DMS53 (cell line): Measurements from ENCODE around the gene NHERF1.

Experiments
- DNase-seq: peaks from one replicate; lab custom pipeline; 2025; lab: John Stamatoyannopoulos, UW

The NHERF1 gene

GRCh38 chr17:74749279-74750038 lies 1.0 kb downstream of the NHERF1 start:
- peak; percentile 72 for DNase-seq

GRCh38 chr17:74750039-74750326 lies 1.6 kb downstream of the NHERF1 start:
- DNase-seq = no peak

- peak; percentile 27 for DNase-seq
These were observed 2.1 kb downstream of the NHERF1 start for GRCh38 chr17:74750327-74751069.

- DNase-seq = no peak
These were observed 4.0 kb downstream of the NHERF1 start for GRCh38 chr17:74752415-74752814.

- DNase-seq = no peak
These were observed 4.5 kb downstream of the NHERF1 start for GRCh38 chr17:74752822-74753401.

- no peak for DNase-seq
These were observed 6.4 kb downstream of the NHERF1 start for GRCh38 chr17:74754832-74755231.

- DNase-seq = no peak
These were observed 7.1 kb downstream of the NHERF1 start for GRCh38 chr17:74755533-74755932.

GRCh38 chr17:74756891-74757290 lies 8.5 kb downstream of the NHERF1 start:
- DNase-seq = no peak

GRCh38 chr17:74757502-74757901 lies 9.1 kb downstream of the NHERF1 start:
- no peak for DNase-seq

- no peak for DNase-seq
These were observed 9.8 kb downstream of the NHERF1 start for GRCh38 chr17:74757931-74758847.

GRCh38 chr17:74758848-74759168 lies 10.4 kb downstream of the NHERF1 start:
- no peak for DNase-seq

GRCh38 chr17:74759243-74759801 lies 10.9 kb downstream of the NHERF1 start:
- peak; percentile 33 for DNase-seq

- peak; percentile 70 for DNase-seq
These were observed 11.5 kb downstream of the NHERF1 start for GRCh38 chr17:74759941-74760340.

- no peak for DNase-seq
These were observed 12.1 kb downstream of the NHERF1 start for GRCh38 chr17:74760404-74761105.

GRCh38 chr17:74761419-74761818 lies 13.0 kb downstream of the NHERF1 start:
- DNase-seq = no peak

- no peak for DNase-seq
These were observed 13.5 kb downstream of the NHERF1 start for GRCh38 chr17:74761931-74762330.

- DNase-seq = no peak
These were observed 15.3 kb downstream of the NHERF1 start for GRCh38 chr17:74763565-74764387.

- no peak for DNase-seq
These were observed 16.4 kb downstream of the NHERF1 start for GRCh38 chr17:74764751-74765286.

- no peak for DNase-seq
These were observed 18.0 kb downstream of the NHERF1 start for GRCh38 chr17:74766413-74766812.

GRCh38 chr17:74767111-74767516 lies 18.7 kb downstream of the NHERF1 start:
- DNase-seq = no peak
